ENCODE results near the gene ARHGEF4. TPM values are rescaled to one million over a fixed set of nuclear protein-coding genes. Genes with fewer than 3 reads are reported as not detected.

ARHGEF4 gene
- total RNA-seq, 1 donor from 2014 or later, result 9.3 TPM

GRCh38 chr2:130997198-130997597 lies 160.5 kb downstream of the ARHGEF4 start:
- no peak for TF ChIP-seq CTCF (IDR thresholded peaks at IDR 0.05; ENCODE audit: insufficient read depth, low read length, poor library complexity, severe bottlenecking)
- Histone ChIP-seq H3K36me3 (ENCODE audit: control insufficient read depth, insufficient read depth, low read length) (no peaks in the 10 kb centered on the region), H3K27me3 (ENCODE audit: control insufficient read depth, insufficient read depth, low read length) (no peaks in the 10 kb centered on the region), H3K4me3 (ENCODE audit: low read depth, low read length) (no peak overlapping the region)
- no peak for DNase-seq (ENCODE audit: low read depth)

GRCh38 chr2:130998561-130998960 lies 161.8 kb downstream of the ARHGEF4 start:
- no peaks in the 10 kb centered on the region for H3K36me3 ChIP-seq (ENCODE audit: control insufficient read depth, insufficient read depth, low read length)
- no peak for TF ChIP-seq CTCF (IDR thresholded peaks at IDR 0.05; ENCODE audit: insufficient read depth, low read length, poor library complexity, severe bottlenecking)
- no peak overlapping the region for H3K4me3 ChIP-seq (ENCODE audit: low read depth, low read length)
- DNase-seq (ENCODE audit: low read depth), result no peak
- H3K27me3 ChIP-seq (ENCODE audit: control insufficient read depth, insufficient read depth, low read length), result no peaks in the 10 kb centered on the region

GRCh38 chr2:131004446-131005209 lies 167.9 kb downstream of the ARHGEF4 start:
- Histone ChIP-seq H3K36me3 (ENCODE audit: control insufficient read depth, insufficient read depth, low read length) (no peaks in the 10 kb centered on the region), H3K4me3 (ENCODE audit: low read depth, low read length) (no peak overlapping the region), H3K27me3 (ENCODE audit: control insufficient read depth, insufficient read depth, low read length) (no peaks in the 10 kb centered on the region)
- no peak for DNase-seq (ENCODE audit: low read depth)
- no peak for TF ChIP-seq CTCF (IDR thresholded peaks at IDR 0.05; ENCODE audit: insufficient read depth, low read length, poor library complexity, severe bottlenecking)

- Histone ChIP-seq H3K4me3 (ENCODE audit: low read depth, low read length) (no peak overlapping the region), H3K27me3 (ENCODE audit: control insufficient read depth, insufficient read depth, low read length) (no peaks in the 10 kb centered on the region), H3K36me3 (ENCODE audit: control insufficient read depth, insufficient read depth, low read length) (no peaks in the 10 kb centered on the region)
- DNase-seq (ENCODE audit: low read depth), result no peak
- no peak for TF ChIP-seq CTCF (IDR thresholded peaks at IDR 0.05; ENCODE audit: insufficient read depth, low read length, poor library complexity, severe bottlenecking)
Observed at GRCh38 chr2:131005216-131005935, 168.7 kb downstream of the ARHGEF4 start.

- peaks cover 3% of the 10 kb centered on the region for H3K27me3 ChIP-seq (ENCODE audit: control insufficient read depth, insufficient read depth, low read length)
- no peak for TF ChIP-seq CTCF (IDR thresholded peaks at IDR 0.05; ENCODE audit: insufficient read depth, low read length, poor library complexity, severe bottlenecking)
- no peak overlapping the region for H3K4me3 ChIP-seq (ENCODE audit: low read depth, low read length)
- no peak for DNase-seq (ENCODE audit: low read depth)
- no peaks in the 10 kb centered on the region for H3K36me3 ChIP-seq (ENCODE audit: control insufficient read depth, insufficient read depth, low read length)
Observed at GRCh38 chr2:131006561-131006960, 169.8 kb downstream of the ARHGEF4 start.
